HG03354 (cell line): ENCODE results near the gene BIRC3.
A peak's percentile ranks its signal among the peaks of the same experiment; 100 is the strongest.

Experiments
- ATAC-seq: cut with Tn5 transposase; IDR thresholded peaks from one replicate; pipeline ENCODE4 v1.9.1; 2021; ENCODE audit warnings: mild to moderate bottlenecking; ENCODE audit not compliant: unreplicated experiment, poor library complexity, severe bottlenecking

The BIRC3 gene

GRCh38 chr11:102317099-102317767 lies at the start of gene BIRC3:
Gene BIRC3 (plus strand): TSS chr11:102317484. CDS start chr11:102324510, 7,026 bp downstream.
- peak; percentile 86 for ATAC-seq

GRCh38 chr11:102267609-102268008 lies 49.7 kb upstream of the BIRC3 start:
- ATAC-seq: no peak

- peak; percentile 98 for ATAC-seq
Measured at GRCh38 chr11:102268083-102268984, 49.0 kb upstream of the BIRC3 start.

- ATAC-seq: no peak
Measured at GRCh38 chr11:102268985-102269470, 48.3 kb upstream of the BIRC3 start.

GRCh38 chr11:102269927-102270326 lies 47.4 kb upstream of the BIRC3 start:
- ATAC-seq: peak; percentile 25

- ATAC-seq: no peak
Measured at GRCh38 chr11:102272047-102272824, 45.0 kb upstream of the BIRC3 start.

- no peak for ATAC-seq
Measured at GRCh38 chr11:102274628-102275027, 42.7 kb upstream of the BIRC3 start.

- ATAC-seq: no peak
Measured at GRCh38 chr11:102276362-102276761, 40.9 kb upstream of the BIRC3 start.

- no peak for ATAC-seq
Measured at GRCh38 chr11:102276783-102277182, 40.5 kb upstream of the BIRC3 start.

- peak; percentile 96 for ATAC-seq
Measured at GRCh38 chr11:102279641-102280170, 37.6 kb upstream of the BIRC3 start.

- no peak for ATAC-seq
Measured at GRCh38 chr11:102280245-102280833, 36.9 kb upstream of the BIRC3 start.

- no peak for ATAC-seq
Measured at GRCh38 chr11:102283116-102283485, 34.2 kb upstream of the BIRC3 start.

GRCh38 chr11:102284008-102284407 lies 33.3 kb upstream of the BIRC3 start:
- ATAC-seq: no peak

- ATAC-seq: no peak
Measured at GRCh38 chr11:102286292-102286691, 31.0 kb upstream of the BIRC3 start.

GRCh38 chr11:102287964-102288724 lies 29.1 kb upstream of the BIRC3 start:
- ATAC-seq: peak; percentile 95

GRCh38 chr11:102288725-102289083 lies 28.6 kb upstream of the BIRC3 start:
- no peak for ATAC-seq

- ATAC-seq: no peak
Measured at GRCh38 chr11:102289592-102289991, 27.7 kb upstream of the BIRC3 start.

- ATAC-seq: no peak
Measured at GRCh38 chr11:102291831-102292230, 25.5 kb upstream of the BIRC3 start.

GRCh38 chr11:102292933-102293332 lies 24.4 kb upstream of the BIRC3 start:
- no peak for ATAC-seq
